ENCODE results near the gene SUGP1.

The SUGP1 gene

DNA sequence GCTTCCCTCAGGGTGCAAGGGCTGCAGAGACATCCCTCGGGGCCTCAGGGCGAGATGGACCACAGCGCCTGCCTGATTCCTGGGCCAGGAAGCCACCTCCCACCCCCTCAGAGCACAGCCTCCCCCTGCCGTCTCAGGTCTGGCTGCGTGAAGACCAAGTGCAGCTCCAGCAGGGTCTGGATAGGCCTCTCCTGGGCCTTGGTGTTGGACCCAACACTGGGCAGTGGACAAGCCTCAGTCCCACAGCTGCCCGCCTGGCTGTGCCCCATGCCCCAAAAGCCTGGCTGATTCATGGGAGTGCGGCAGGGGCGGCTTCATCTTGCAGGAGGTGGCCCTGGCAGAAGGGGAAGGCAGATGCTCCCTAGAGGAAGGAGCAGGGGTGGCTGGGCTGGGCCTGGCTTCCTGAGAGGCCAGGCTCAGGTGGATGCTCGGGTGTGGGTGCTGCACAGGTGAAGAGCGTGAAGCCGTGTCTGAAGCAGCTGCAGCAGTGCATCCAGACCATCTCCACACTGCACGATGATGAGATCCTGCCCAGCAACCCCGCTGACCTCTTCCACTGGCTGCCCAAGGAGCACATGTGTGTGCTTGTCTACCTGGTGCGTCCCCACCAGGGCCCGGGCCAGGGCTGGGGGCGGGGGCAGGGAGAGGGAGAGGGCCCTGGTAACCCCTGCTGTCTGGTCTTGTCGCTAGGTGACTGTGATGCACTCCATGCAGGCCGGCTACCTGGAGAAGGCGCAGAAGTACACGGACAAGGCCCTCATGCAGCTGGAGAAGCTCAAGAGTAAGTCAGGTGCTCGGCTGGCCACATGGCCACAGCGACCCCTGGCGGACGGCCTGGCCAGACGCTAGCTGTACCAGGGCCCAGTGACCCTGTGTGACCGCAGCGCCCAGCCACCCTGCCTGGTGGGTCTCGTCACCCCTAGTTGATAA is 22.0 kb upstream of the SUGP1 start:
- TF ChIP-seq, protein P1, sequence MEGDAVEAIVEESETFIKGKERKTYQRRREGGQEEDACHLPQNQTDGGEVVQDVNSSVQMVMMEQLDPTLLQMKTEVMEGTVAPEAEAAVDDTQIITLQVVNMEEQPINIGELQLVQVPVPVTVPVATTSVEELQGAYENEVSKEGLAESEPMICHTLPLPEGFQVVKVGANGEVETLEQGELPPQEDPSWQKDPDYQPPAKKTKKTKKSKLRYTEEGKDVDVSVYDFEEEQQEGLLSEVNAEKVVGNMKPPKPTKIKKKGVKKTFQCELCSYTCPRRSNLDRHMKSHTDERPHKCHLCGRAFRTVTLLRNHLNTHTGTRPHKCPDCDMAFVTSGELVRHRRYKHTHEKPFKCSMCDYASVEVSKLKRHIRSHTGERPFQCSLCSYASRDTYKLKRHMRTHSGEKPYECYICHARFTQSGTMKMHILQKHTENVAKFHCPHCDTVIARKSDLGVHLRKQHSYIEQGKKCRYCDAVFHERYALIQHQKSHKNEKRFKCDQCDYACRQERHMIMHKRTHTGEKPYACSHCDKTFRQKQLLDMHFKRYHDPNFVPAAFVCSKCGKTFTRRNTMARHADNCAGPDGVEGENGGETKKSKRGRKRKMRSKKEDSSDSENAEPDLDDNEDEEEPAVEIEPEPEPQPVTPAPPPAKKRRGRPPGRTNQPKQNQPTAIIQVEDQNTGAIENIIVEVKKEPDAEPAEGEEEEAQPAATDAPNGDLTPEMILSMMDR (IDR thresholded peaks at IDR 0.05; ENCODE audit: insufficient read depth, missing control alignments) = peak; percentile 66
- FAIRE-seq (no peak), DNase-seq (ENCODE audit: insufficient read length, low spot score) (peak; percentile 78)

DNA sequence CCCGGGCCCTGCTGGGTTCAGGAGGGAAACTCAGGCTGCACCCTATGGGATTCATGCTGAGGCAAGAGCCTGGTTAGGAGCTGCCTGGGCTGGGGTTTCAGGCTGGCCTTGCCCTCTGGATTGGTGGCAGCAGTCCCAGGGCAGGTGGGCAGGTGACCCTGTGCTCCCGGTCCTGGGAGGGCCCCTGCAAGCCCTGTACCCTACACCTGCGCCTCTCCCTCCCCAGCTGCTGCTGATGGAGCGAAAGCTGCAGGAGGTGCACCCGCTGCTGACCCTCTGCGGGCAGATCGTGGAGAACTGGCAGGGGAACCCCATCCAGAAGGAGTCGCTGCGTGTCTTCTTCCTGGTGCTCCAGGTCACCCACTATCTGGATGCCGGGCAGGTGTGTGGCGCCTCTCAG is 20.7 kb upstream of the SUGP1 start:
- DNase-seq (ENCODE audit: insufficient read length, low spot score) (no peak), FAIRE-seq (no peak)
- TF ChIP-seq, protein P1 (IDR thresholded peaks at IDR 0.05; ENCODE audit: insufficient read depth, missing control alignments) = no peak

DNA sequence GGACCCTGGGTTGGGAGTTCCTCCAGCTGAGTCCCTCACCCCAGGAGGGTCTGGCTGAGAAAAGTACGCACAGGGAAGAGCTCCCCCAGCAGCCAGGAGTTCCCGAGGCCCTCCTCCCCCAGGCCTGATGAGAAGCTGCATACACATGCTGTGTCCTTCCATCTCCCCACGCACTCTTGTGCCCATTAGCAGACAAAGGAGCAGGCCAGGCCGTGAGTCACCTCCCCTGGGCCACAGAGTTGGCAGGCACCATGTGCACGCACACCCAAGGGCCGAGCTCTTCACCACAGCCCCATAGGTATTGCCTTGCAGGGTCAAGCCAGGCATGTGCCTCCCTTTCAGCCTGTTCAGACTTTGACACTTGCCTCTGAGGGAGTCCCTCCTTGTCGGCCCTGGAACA is 17.8 kb upstream of the SUGP1 start:
- no peak for DNase-seq (ENCODE audit: insufficient read length, low spot score)
- FAIRE-seq = no peak
- TF ChIP-seq, protein P1 (IDR thresholded peaks at IDR 0.05; ENCODE audit: insufficient read depth, missing control alignments) = no peak

DNA sequence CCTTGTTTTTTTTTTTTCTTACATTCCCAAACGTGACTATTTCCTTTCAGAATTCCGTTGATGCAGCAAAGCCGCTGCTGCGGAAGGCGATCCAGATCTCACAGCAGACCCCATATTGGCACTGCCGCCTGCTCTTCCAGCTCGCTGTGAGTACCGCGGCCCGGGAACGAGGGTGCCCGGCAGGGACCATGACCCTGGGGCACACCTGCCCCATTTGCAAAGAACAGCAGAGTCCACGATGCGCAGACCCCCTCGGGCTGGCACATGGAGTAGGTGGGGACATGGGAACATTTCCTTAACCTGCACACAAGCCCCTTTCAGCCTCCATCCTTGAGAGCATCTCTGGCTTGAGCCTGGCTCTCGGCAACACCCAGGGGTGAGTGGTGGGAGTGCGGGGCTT is 16.8 kb upstream of the SUGP1 start:
- FAIRE-seq = no peak
- DNase-seq (ENCODE audit: insufficient read length, low spot score) = no peak
- TF ChIP-seq, protein P1 (IDR thresholded peaks at IDR 0.05; ENCODE audit: insufficient read depth, missing control alignments) = no peak

DNA sequence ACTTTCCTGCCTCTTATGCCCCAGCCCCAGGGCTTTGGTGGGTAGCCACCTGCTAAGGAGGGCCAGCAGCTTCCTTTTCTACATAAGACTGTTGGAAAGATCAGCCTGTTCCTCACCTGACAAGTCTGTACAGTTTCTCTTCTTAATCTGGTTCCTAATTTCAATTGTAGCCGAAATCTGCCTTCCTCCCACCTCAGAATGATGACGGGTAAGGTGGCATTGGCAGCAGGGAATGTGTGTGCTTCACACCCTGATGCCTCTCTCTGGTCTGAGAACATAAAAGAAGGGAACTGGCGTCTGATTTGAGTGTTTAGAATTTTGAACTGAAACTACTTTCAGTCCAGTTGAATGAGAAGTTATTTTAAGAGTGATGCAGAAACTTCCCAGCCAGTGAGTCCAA is 16.3 kb upstream of the SUGP1 start:
- FAIRE-seq (no peak), DNase-seq (ENCODE audit: insufficient read length, low spot score) (no peak)
- TF ChIP-seq, protein P1 (IDR thresholded peaks at IDR 0.05; ENCODE audit: insufficient read depth, missing control alignments) = no peak

DNA sequence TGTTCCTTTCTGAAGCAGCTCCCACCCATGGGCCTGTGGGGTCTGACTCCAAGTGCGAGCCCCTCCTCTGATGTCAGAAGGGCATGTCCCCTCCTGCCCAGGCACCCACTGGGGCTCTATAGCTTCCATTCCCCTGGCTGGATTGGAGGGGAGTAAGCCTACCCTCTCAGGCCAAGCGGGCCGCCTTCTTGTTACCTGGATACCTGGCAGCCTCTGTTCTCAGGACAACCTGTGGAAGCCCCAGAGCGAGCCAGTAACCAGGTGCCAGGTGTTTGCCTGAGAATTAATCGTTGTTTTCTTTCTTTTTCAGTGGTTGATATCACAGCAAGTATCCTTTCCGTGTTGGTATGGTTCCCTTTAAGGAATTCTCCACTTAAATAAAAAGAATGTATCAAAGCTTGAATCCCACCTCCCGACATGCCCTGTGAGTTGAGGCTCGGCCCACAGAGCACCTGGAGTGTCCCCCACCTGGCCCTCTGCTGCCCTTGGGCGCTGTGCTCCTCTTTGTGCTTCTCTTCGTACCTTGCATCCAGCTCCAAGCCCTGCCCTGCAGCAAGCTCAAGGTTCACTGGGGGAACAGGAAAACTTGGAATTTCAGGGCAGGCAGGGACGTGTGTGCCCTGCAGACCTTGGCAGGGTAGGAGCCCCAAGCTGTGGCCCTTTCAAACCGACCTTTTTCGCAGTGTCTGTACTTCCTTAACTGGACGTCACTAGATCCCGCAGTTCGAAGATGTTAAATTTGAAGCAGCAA is 15.3 kb upstream of the SUGP1 start:
- TF ChIP-seq, protein P1 (IDR thresholded peaks at IDR 0.05; ENCODE audit: insufficient read depth, missing control alignments) = no peak
- DNase-seq (ENCODE audit: insufficient read length, low spot score) (peak; percentile 7), FAIRE-seq (no peak)

DNA sequence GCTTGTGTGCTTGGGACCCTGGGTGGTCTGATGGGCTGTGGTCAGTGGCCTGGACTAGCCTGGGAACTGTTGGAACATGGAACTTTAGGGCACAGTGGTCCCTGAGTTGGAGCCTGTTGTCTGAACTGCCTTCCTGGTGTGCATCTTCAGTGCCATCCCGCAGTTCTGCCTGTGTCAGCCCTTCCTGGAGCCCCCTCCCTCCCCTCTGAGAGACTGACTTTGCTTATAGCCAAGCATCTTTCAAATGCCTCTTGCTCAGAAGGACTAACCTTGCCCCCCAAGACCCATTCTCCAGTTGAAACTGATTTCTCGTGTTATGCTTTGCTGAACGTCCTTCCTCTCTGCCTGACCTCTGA is 14.7 kb upstream of the SUGP1 start:
- TF ChIP-seq, protein P1 (IDR thresholded peaks at IDR 0.05; ENCODE audit: insufficient read depth, missing control alignments) = no peak
- FAIRE-seq = no peak

More for the DNA sequence above, 14.7 kb upstream of the SUGP1 start:
- DNase-seq (ENCODE audit: insufficient read length, low spot score) = no peak

Data from D721Med (cell line).